Measurements from ENCODE around the gene ZNF641. TPM values are rescaled to one million over a fixed set of nuclear protein-coding genes. Genes with fewer than 3 reads are reported as not detected.
A peak's percentile ranks its signal among the peaks of the same experiment; 100 is the strongest.

ZNF641 gene
- total and polyA plus RNA-seq, 2 experiments from 2014 or later = 3.3 to 8.2 TPM

DNA sequence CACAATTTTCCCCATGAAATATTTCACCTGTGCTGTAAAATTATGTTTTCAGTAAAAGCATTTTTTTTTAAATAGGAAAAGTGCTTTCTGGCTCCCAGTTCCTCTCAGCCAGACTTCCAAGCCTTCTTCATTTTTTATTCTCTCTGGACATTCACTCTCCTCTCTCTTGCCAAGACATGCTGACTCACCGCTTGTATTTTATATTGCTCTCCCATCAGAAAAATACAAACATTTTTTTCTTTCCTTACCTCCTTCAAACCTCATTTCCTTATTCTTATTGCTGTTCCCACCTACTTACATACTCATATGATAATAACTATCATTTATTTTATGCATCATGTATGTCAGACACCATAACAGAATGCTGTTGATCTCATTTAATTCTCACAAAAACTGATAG is 37.7 kb upstream of the ZNF641 start:
- no peaks in the 10 kb centered on the region for H3K79me2 ChIP-seq (ENCODE audit: insufficient read depth)
- H3K9me2 ChIP-seq (ENCODE audit: insufficient read depth) = no peaks in the 10 kb centered on the region
- H2AFZ ChIP-seq = 0 out of 2 replicates have a peak overlapping the region, but pooled peaks have one; percentile 38
- H3K4me1 ChIP-seq (ENCODE audit: insufficient read depth) = peaks cover 19% of the 10 kb centered on the region
- TF ChIP-seq EZH2phosphoT487 (IDR thresholded peaks at IDR 0.05; ENCODE audit: insufficient read depth, low read depth) = no peak
- TF ChIP-seq EZH2 (IDR thresholded peaks at IDR 0.05; ENCODE audit: insufficient read depth, poor library complexity, severe bottlenecking) = no peak
- H3K36me3 ChIP-seq (ENCODE audit: low read depth) = no peaks in the 10 kb centered on the region
- no peaks in the 10 kb centered on the region for H4K20me1 ChIP-seq (ENCODE audit: insufficient read depth)
- H3F3A ChIP-seq (ENCODE audit: insufficient read depth) = no peaks in the 10 kb centered on the region
- in situ Hi-C loops (cut with MboI) = no loop called here
- 5 to 11% methylated on average over 1 of the region's 1 CpG for WGBS, 2 experiments (ENCODE audit: low coverage in 1 of 2, low lambda C conversion rate in 2 of 2, missing lambda C conversion rate in 2 of 2)
- no peak overlapping the region for H3K9ac ChIP-seq
- H3K9me3 ChIP-seq (ENCODE audit: low read depth) = no peaks in the 10 kb centered on the region
- peak overlapping the region; percentile 27 for H3K27ac ChIP-seq
- peak; percentile 71 for DNase-seq
- H3K4me3 ChIP-seq = no peak overlapping the region
- no peaks in the 10 kb centered on the region for H3K27me3 ChIP-seq (replicated peaks; ENCODE audit: insufficient read depth)
- peak overlapping the region; percentile 25 for H3K4me2 ChIP-seq (ENCODE audit: unreplicated experiment)

DNA sequence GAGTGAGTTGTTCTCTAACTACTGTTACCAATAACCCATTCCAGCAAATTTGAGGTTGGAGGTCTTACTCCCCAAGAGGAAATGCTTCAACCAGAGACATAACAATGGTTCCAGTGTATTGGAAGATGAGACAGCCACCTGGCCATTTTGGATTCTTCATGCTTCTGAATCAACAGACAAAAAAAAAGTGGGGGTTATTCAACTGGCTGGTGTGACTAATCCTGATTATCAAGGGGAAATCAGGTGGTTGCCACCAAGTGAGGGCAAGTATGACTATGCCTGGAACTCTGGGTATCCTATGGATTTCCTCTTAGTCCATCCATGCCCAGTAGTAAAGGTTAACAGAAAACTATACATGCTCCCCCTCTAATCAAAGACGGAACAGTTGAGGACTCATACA is 29.9 kb upstream of the ZNF641 start:
- Histone ChIP-seq H3K4me2 (ENCODE audit: unreplicated experiment) (no peak overlapping the region), H3K4me1 (ENCODE audit: insufficient read depth) (no peaks in the 10 kb centered on the region), H3K79me2 (ENCODE audit: insufficient read depth) (no peaks in the 10 kb centered on the region), H3K27ac (no peak overlapping the region), H4K20me1 (ENCODE audit: insufficient read depth) (no peaks in the 10 kb centered on the region), H3K4me3 (no peak overlapping the region), H3K9me3 (ENCODE audit: low read depth) (no peaks in the 10 kb centered on the region), H3K9me2 (ENCODE audit: insufficient read depth) (no peaks in the 10 kb centered on the region), H3K36me3 (ENCODE audit: low read depth) (no peaks in the 10 kb centered on the region), H3K27me3 (replicated peaks; ENCODE audit: insufficient read depth) (no peaks in the 10 kb centered on the region), H2AFZ (no peak overlapping the region), H3K9ac (no peak overlapping the region), H3F3A (ENCODE audit: insufficient read depth) (no peaks in the 10 kb centered on the region)
- in situ Hi-C loops (cut with MboI) = no loop called here
- TF ChIP-seq EZH2phosphoT487 (IDR thresholded peaks at IDR 0.05; ENCODE audit: insufficient read depth, low read depth) (no peak), EZH2 (IDR thresholded peaks at IDR 0.05; ENCODE audit: insufficient read depth, poor library complexity, severe bottlenecking) (no peak)
- DNase-seq = no peak
- WGBS, 2 experiments (ENCODE audit: low coverage in 1 of 2, low lambda C conversion rate in 2 of 2, missing lambda C conversion rate in 2 of 2) = 48 to 56% methylated on average over 1 of the region's 1 CpG

GRCh38 chr12:48379794-48380193 is 29.1 kb upstream of the ZNF641 start:
- no peak for TF ChIP-seq EZH2 (IDR thresholded peaks at IDR 0.05; ENCODE audit: insufficient read depth, poor library complexity, severe bottlenecking)
- TF ChIP-seq EZH2phosphoT487 (IDR thresholded peaks at IDR 0.05; ENCODE audit: insufficient read depth, low read depth) = no peak
- H3K36me3 ChIP-seq (ENCODE audit: low read depth) = no peaks in the 10 kb centered on the region
- no peak overlapping the region for H3K4me2 ChIP-seq (ENCODE audit: unreplicated experiment)
- H2AFZ ChIP-seq = no peak overlapping the region
- WGBS, 2 experiments (ENCODE audit: low coverage in 1 of 2, low lambda C conversion rate in 2 of 2, missing lambda C conversion rate in 2 of 2) = 33 to 53% methylated on average over 4 of the region's 4 CpGs
- no peaks in the 10 kb centered on the region for H3K27me3 ChIP-seq (replicated peaks; ENCODE audit: insufficient read depth)
- no peaks in the 10 kb centered on the region for H3K79me2 ChIP-seq (ENCODE audit: insufficient read depth)
- H3K9me2 ChIP-seq (ENCODE audit: insufficient read depth) = no peaks in the 10 kb centered on the region
- H3F3A ChIP-seq (ENCODE audit: insufficient read depth) = no peaks in the 10 kb centered on the region
- H4K20me1 ChIP-seq (ENCODE audit: insufficient read depth) = no peaks in the 10 kb centered on the region
- no peak overlapping the region for H3K9ac ChIP-seq
- DNase-seq = peak; percentile 25
- H3K9me3 ChIP-seq (ENCODE audit: low read depth) = no peaks in the 10 kb centered on the region
- in situ Hi-C loops (cut with MboI) = no loop called here
- no peaks in the 10 kb centered on the region for H3K4me1 ChIP-seq (ENCODE audit: insufficient read depth)
- no peak overlapping the region for H3K4me3 ChIP-seq
- no peak overlapping the region for H3K27ac ChIP-seq

GRCh38 chr12:48377646-48378045 is 26.9 kb upstream of the ZNF641 start:
- H3K79me2 ChIP-seq (ENCODE audit: insufficient read depth) = no peaks in the 10 kb centered on the region
- in situ Hi-C loops (cut with MboI) = no loop called here
- H3K4me2 ChIP-seq (ENCODE audit: unreplicated experiment) = no peak overlapping the region
- H4K20me1 ChIP-seq (ENCODE audit: insufficient read depth) = no peaks in the 10 kb centered on the region
- H3K27ac ChIP-seq = no peak overlapping the region
- H3K9me2 ChIP-seq (ENCODE audit: insufficient read depth) = no peaks in the 10 kb centered on the region
- H2AFZ ChIP-seq = no peak overlapping the region
- no peak overlapping the region for H3K9ac ChIP-seq
- H3K27me3 ChIP-seq (replicated peaks; ENCODE audit: insufficient read depth) = no peaks in the 10 kb centered on the region
- DNase-seq = no peak
- TF ChIP-seq EZH2 (IDR thresholded peaks at IDR 0.05; ENCODE audit: insufficient read depth, poor library complexity, severe bottlenecking) (no peak), EZH2phosphoT487 (IDR thresholded peaks at IDR 0.05; ENCODE audit: insufficient read depth, low read depth) (no peak)
- no peaks in the 10 kb centered on the region for H3F3A ChIP-seq (ENCODE audit: insufficient read depth)
- H3K9me3 ChIP-seq (ENCODE audit: low read depth) = no peaks in the 10 kb centered on the region
- WGBS, 2 experiments (ENCODE audit: low coverage in 1 of 2, low lambda C conversion rate in 2 of 2, missing lambda C conversion rate in 2 of 2) = 17 to 33% methylated on average over 2 of the region's 2 CpGs
- H3K4me1 ChIP-seq (ENCODE audit: insufficient read depth) = no peaks in the 10 kb centered on the region
- H3K36me3 ChIP-seq (ENCODE audit: low read depth) = no peaks in the 10 kb centered on the region
- no peak overlapping the region for H3K4me3 ChIP-seq

GRCh38 chr12:48374164-48374563 is 23.4 kb upstream of the ZNF641 start:
- in situ Hi-C loops (cut with MboI) = no loop called here
- H3K4me3 ChIP-seq = no peak overlapping the region
- no peaks in the 10 kb centered on the region for H3F3A ChIP-seq (ENCODE audit: insufficient read depth)
- no peak overlapping the region for H2AFZ ChIP-seq
- no peaks in the 10 kb centered on the region for H4K20me1 ChIP-seq (ENCODE audit: insufficient read depth)
- H3K79me2 ChIP-seq (ENCODE audit: insufficient read depth) = no peaks in the 10 kb centered on the region
- no peak overlapping the region for H3K27ac ChIP-seq
- DNase-seq = no peak
- TF ChIP-seq EZH2phosphoT487 (IDR thresholded peaks at IDR 0.05; ENCODE audit: insufficient read depth, low read depth) = no peak
- TF ChIP-seq EZH2 (IDR thresholded peaks at IDR 0.05; ENCODE audit: insufficient read depth, poor library complexity, severe bottlenecking) = no peak
- no peak overlapping the region for H3K4me2 ChIP-seq (ENCODE audit: unreplicated experiment)
- no peaks in the 10 kb centered on the region for H3K36me3 ChIP-seq (ENCODE audit: low read depth)
- no peaks in the 10 kb centered on the region for H3K9me3 ChIP-seq (ENCODE audit: low read depth)
- 0 out of 2 replicates have a peak, but pooled peaks cover 5% of the 10 kb centered on the region for H3K27me3 ChIP-seq (replicated peaks; ENCODE audit: insufficient read depth)
- no peak overlapping the region for H3K9ac ChIP-seq
- H3K4me1 ChIP-seq (ENCODE audit: insufficient read depth) = no peaks in the 10 kb centered on the region
- H3K9me2 ChIP-seq (ENCODE audit: insufficient read depth) = no peaks in the 10 kb centered on the region

Data from GM23248 (cell line).